NCI-H526 treated with DMSO at 0.1 percent for 48 hours (cell line): ENCODE measurements around the gene NCKAP5L.
"Not testable (repeated sequence)": the region's sequence is repeated elsewhere in the genome, so short reads cannot be mapped to it uniquely, and the experiment has no call there.

Experiments used
- DNase-seq: peaks from one replicate; lab custom pipeline; 2025; lab: John Stamatoyannopoulos, UW

The NCKAP5L gene

DNA sequence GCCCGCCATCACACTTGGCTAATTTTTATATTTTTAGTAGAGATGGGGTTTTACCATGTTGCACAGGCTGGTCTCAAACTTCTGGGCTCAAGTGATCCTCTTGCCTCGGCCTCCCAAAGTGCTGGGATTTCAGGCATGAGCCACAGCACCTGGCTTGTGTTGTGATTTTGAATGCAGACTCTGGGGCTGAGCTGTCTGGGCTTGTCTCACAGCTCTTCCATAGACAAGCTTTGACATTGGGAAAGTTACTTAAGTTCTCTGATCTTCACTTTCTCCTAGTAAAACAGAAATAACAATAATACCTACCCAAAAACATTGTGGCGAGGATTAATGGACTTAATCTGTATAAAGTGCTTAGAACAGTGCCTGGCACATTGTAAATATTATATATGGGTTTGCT, 50.9 kb downstream of the NCKAP5L start:
- DNase-seq, result no peak

GRCh38 chr12:49776858-49777257, 51.4 kb downstream of the NCKAP5L start:
- DNase-seq, result no peak

GRCh38 chr12:49776413-49776812, 51.8 kb downstream of the NCKAP5L start:
- no peak for DNase-seq

GRCh38 chr12:49773102-49773501, 55.1 kb downstream of the NCKAP5L start:
- DNase-seq, result not testable (repeated sequence)

DNA sequence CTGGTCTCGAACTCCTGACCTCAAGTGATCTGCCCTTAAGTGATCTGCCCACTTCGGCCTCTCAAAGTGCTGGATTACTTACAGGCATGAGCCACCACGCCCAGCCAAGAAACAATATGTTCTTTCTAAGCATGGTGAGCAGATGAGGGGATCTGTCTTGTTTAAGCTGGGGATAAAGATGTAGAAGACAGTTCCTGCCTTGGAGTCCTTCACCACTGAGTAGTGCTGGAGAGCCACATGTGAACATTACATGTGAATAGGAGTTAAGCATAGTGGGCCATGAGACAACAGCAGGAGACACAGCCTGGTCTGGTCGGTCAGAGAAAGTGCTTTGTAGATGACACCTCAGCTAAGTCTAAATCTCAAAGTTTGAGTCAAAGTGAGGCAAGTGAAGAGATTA, 60.9 kb downstream of the NCKAP5L start:
- no peak for DNase-seq

DNA sequence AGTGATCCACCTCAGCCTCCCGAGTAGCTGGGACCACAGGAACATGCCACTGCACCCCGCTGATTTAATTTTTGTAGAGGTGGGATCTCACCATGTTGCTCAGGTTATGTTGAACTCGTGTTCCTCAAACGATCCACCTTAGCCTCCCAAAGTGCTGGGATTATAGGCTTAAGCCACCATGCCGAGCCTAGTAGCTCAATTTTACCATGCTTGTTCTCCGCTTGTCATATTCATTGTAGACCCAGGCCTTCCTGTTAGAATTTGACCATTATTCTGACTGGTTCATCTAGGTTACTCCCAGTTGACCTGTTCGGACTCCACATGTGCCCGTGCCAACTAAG, 62.1 kb downstream of the NCKAP5L start:
- DNase-seq, result no peak

- DNase-seq, result no peak
Observed at GRCh38 chr12:49764126-49764525, 64.1 kb downstream of the NCKAP5L start.

DNA sequence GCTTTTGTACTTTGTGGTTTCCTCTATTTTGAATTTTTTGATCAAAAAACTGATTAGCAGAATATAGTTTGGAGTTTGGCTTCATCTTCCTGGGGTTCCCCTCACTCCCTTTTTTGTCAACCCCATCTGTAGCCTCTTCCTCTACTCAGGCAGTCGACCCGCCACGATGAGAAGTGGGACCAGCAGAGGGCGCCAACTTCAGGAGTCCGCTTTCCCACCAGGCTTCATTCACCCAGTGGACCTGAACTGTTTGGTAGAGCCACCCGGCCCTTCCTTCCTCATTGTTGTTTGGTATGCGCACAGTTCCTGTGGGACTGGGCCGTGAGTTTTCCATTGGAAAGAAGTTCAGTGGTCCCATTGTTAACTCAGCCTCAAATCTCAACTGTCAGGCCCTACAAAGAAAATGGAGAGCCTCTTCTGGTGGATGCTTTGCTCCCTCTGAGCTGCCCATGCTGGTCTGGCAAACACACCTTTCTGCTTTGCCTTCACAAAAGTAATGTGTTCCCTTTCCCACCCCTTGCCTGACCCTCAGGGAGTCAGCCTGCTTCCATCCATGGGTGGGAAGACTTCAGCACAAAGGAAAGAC, 65.1 kb downstream of the NCKAP5L start:
- no peak for DNase-seq

- no peak for DNase-seq
Observed at GRCh38 chr12:49762468-49762847, 65.8 kb downstream of the NCKAP5L start.

DNA sequence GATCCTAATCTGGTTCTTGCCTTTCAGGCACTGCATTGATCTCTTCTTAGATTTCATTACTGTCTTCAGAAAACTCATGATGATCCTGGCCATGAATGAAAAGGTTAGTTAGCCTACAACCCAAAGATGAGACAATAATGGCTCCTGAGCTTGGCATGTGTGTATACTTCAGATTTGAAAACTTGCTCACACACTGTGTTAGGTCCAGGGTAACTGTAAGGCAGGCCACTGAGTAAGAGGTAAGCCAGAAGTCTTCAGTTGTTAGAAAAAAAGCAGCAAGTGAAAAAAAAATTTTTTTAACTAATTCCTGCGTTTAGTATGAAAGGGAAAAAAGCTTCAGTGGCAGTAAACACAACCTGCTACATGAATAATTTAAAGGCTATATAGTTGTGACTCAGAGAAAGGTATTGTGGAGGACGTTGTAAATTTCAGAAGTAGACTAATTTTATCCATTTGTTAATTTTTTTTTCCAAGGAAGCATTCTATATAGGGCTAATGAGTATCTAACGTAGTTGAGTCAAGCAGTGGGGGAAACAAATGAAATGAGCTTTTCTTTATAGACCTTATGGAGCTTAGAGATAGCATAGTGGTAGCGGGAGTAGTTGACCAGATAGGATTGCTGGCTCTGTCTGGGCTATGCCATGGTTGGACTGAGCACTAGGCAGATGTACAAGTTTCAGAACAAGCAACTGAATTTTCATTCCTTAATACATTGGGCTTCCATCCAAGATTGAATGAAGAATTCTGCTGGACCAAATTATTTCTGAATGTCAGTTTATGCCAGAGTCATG, 66.3 kb downstream of the NCKAP5L start:
- no peak for DNase-seq

DNA sequence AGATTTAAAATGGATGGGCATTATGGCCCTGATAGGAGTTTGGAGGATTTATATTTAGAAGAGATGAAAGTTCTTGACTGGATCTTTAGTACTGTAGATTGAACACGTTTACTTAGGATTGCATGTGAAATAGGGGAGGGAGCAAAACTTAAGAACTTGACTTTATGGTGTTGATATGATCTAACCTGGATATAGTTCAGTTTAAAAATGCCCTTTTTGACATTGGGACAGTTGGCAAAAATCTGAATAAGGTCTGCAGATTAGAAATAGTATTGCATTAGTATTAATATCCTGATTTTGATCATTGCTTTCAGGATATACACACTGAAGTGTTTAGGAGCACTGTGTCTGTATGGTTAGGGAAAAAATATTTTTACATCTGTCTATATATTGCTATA, 77.2 kb downstream of the NCKAP5L start:
- DNase-seq, result no peak

- DNase-seq, result no peak
Observed at GRCh38 chr12:49750027-49750995, 77.9 kb downstream of the NCKAP5L start.

GRCh38 chr12:49748800-49749199, 79.4 kb downstream of the NCKAP5L start:
- DNase-seq, result no peak

DNA sequence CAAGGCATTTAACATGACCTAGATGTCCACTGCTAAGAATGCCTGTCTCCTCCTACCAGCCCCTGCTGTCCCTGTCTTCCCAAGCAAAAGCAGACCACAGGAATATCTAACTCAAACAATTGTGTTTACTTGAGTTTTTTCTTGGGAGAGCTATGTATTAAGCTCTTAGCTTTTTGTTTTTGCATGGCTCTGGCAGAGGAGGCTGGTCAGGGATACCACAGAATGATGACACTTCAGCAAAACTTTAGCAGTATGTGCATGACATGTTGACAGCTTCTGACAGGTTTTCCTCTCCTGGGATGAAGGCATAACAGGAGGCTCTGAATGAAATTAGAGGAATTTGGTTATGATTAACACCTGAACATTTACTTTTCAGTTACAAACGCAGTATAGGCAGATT, 79.9 kb downstream of the NCKAP5L start:
- DNase-seq, result no peak

DNA sequence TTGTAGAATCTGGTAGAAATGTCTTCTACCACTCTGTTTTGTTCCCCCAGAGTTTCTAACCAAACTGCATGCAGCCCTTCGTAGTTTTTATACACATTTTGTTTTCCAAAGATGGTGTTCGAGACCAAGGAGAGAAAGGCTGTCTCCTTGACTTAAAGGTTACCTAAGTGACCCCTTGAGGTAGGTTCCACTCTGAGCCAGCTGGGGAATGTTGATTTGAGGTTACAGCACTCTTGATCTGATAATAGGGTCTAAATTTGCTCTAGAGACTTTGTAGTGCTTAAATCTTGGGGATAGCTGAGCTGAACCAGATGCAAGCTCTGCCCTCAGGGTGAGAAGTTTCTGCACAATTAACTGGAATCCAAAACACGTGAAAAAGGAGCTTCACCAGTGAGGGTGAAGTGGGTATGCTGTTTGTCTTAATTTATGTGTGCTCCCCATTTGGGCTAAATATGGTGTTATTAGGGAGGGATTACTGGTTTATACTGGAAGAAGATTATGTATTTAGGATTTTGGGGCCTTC, 83.8 kb downstream of the NCKAP5L start:
- DNase-seq, result no peak

GRCh38 chr12:49741882-49742620, 86.2 kb downstream of the NCKAP5L start:
- DNase-seq, result no peak
